ENCODE measurements around the gene DOCK1.

The DOCK1 gene

DNA sequence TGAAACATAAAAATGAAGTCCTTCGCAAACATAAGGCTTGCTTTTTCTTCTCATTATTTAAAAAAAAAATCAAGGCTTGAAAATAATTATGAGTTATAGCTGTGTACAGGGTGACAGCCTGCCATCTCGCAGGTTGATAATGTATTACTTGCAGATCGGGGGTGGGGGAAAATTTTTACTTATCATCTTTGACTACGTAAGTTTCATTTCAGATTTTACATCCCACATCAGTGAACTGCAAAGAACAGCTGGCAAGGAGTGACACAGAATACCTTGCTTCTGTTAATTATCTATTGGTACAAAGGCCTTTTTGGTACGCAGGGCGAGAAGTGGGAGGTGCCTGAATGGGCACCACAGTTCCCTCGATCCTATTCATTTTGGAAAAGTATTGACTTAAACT is 232.2 kb downstream of the DOCK1 start:
- H3K4me1 Mint-ChIP-seq = no peaks in the 10 kb centered on the region
- DNase-seq (ENCODE audit: low spot score in 2 of 2) (no peak), ATAC-seq (no peak)
- no peaks in the 10 kb centered on the region for H3K36me3 Mint-ChIP-seq
- no peak overlapping the region for H3K4me3 Mint-ChIP-seq
- H3K9me3 Mint-ChIP-seq = no peaks in the 10 kb centered on the region
- no peak overlapping the region for H3K27ac Mint-ChIP-seq

DNA sequence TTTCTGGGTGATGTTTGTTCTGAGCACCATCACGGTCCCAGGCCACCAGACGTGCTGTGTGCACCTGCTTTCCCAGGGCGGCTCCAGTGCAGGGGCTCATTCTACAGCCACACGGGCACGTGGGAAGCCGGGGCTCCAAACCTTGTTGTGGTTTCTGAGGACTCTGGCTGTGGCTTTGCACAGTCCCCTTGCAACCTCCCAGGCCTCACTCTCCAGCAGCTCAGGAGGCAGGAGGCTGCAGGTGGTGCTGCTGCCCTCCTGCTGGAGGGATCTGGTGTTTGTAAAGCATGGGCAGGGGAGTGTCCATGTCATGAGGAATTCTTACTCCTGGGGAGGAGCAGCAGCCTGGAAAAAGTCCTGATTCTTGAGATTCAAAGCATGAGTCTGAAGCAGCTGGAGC is 236.9 kb downstream of the DOCK1 start:
- H3K36me3 Mint-ChIP-seq = no peaks in the 10 kb centered on the region
- DNase-seq (ENCODE audit: low spot score in 2 of 2) (no peak), ATAC-seq (peak; percentile 16)
- H3K27ac Mint-ChIP-seq = no peak overlapping the region
- no peaks in the 10 kb centered on the region for H3K9me3 Mint-ChIP-seq
- H3K4me3 Mint-ChIP-seq = no peak overlapping the region
- H3K4me1 Mint-ChIP-seq = no peaks in the 10 kb centered on the region

DNA sequence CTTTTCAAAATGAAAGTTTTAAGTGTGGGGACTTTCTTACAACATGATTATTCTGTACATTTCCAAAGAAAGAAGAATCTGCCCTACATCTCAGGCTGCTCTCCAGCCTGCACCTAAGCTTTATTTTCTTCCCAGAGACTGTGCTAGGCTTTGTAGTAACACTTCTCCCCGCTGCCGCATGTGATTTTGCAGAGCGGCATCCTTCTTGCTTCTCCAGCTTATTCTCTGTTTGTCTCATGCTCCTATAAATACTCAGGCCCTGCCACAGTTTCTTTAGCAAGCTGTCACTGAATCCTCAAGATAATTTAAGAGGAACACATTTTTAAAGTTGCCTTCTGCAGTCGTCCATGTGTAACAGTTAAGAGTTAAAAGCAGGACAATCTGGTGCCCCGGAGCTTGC is 237.6 kb downstream of the DOCK1 start:
- Mint-ChIP-seq H3K36me3 (no peaks in the 10 kb centered on the region), H3K4me3 (no peak overlapping the region), H3K4me1 (no peaks in the 10 kb centered on the region), H3K9me3 (no peaks in the 10 kb centered on the region), H3K27ac (no peak overlapping the region)
- no peak for ATAC-seq
- DNase-seq (ENCODE audit: low spot score in 2 of 2) = no peak

DNA sequence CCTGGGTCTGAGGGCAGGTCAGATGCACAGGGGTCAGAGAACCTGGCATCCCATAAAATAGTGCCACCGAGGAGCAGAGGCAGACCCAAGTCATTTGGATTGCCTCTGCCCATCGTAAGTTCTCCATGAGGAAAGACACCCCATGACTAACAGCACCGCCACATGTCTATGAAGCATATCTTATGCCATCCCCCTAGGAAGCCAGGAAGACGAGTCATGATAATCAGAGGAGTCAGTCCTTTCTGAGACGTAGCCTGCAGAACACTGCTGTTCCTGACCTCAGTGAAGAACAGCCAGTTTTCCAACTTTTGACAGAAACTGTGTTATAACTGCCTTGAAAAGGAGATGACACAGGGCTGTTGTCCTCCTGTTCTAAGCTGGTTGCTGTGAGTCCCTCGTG is 239.9 kb downstream of the DOCK1 start:
- Mint-ChIP-seq H3K9me3 (no peaks in the 10 kb centered on the region), H3K4me1 (no peaks in the 10 kb centered on the region), H3K4me3 (no peak overlapping the region), H3K36me3 (no peaks in the 10 kb centered on the region), H3K27ac (no peak overlapping the region)
- DNase-seq (ENCODE audit: low spot score in 2 of 2) = no peak
- ATAC-seq = no peak

DNA sequence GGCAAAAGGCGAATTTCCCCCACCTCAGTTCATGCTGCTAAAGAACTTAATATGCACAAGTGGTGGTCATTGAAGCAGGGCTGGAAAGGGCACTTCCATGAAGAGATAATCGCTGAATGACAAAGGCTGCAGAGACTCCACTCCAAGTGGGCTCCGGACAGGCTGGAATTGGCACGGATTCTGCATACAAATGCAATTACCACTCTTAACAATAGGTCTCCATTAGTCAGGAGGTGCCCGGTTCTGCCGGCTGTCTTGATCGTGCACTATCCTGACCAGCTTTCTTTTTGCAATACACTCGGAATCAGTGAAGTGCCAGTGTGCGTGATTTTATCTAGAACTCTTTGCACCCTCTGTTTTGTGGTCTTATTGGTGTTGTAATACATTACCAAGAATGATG is 241.4 kb downstream of the DOCK1 start:
- no peak overlapping the region for H3K4me3 Mint-ChIP-seq

DNA sequence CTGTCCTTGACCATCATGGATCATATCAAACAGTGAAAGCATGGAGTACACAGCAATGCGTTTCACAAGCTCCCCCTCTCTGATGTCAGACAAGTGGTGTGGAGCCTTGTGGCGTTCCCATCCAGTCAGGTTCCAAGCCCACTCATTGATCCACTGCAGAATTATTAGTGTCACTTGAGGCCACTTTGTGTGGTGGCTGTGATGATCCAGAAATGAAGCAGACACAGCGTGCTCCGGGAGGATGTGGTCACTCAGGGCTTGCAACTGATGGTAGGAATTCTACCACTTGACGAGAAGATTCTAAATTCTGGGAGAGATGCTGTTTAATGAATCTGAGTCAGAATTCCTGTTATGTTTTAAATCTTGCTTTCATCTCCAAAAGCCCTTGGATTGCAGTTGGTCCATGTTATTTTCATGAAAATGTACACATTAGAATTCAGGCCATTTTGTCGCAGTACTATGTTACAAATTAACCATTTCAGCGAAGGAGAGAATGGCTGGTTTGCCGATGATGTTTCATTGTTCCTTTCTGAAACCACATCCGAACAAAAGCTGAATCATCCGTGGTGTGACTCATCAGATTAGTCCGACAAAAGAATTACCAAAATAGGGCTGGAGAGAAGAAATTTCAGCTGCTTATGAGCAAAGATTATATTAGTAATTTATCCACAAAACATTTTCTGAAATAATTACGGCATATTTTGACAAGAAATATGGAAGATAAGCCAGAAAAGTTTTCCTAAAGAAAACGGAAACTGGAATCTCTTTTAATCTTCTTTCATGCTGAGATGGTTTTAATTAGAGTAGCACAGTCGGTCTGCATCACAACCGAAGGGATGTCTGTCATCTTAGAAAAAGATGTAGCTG is 243.1 kb downstream of the DOCK1 start:
- ATAC-seq (no peak), DNase-seq (ENCODE audit: low spot score in 2 of 2) (no peak)
- no peaks in the 10 kb centered on the region for H3K36me3 Mint-ChIP-seq
- no peak overlapping the region for H3K27ac Mint-ChIP-seq
- no peak overlapping the region for H3K4me3 Mint-ChIP-seq
- no peaks in the 10 kb centered on the region for H3K9me3 Mint-ChIP-seq
- H3K4me1 Mint-ChIP-seq = no peaks in the 10 kb centered on the region

More for the DNA sequence above, 241.4 kb downstream of the DOCK1 start:
- H3K9me3 Mint-ChIP-seq = no peaks in the 10 kb centered on the region
- no peaks in the 10 kb centered on the region for H3K36me3 Mint-ChIP-seq
- no peaks in the 10 kb centered on the region for H3K4me1 Mint-ChIP-seq
- DNase-seq (ENCODE audit: low spot score in 2 of 2) = no peak
- no peak overlapping the region for H3K27ac Mint-ChIP-seq
- no peak for ATAC-seq

DNA sequence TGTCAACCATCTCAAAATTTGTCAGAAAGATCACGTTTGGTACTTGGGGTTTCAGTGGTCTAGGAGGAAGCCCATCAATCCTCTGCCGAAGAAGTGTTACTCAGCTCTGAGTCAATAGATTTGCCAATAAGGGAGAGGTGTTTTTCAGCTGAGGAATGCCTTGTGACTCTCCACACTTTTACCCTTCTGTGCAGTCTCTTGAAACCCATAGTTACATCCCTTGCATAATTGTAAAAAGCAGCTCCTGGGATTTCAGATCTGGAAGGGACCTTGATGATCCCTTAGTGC is 243.6 kb downstream of the DOCK1 start:
- no peak overlapping the region for H3K4me3 Mint-ChIP-seq
- no peaks in the 10 kb centered on the region for H3K4me1 Mint-ChIP-seq
- H3K36me3 Mint-ChIP-seq = no peaks in the 10 kb centered on the region
- DNase-seq (ENCODE audit: low spot score in 2 of 2) (no peak), ATAC-seq (peak; percentile 59)
- no peak overlapping the region for H3K27ac Mint-ChIP-seq
- H3K9me3 Mint-ChIP-seq = no peaks in the 10 kb centered on the region

DNA sequence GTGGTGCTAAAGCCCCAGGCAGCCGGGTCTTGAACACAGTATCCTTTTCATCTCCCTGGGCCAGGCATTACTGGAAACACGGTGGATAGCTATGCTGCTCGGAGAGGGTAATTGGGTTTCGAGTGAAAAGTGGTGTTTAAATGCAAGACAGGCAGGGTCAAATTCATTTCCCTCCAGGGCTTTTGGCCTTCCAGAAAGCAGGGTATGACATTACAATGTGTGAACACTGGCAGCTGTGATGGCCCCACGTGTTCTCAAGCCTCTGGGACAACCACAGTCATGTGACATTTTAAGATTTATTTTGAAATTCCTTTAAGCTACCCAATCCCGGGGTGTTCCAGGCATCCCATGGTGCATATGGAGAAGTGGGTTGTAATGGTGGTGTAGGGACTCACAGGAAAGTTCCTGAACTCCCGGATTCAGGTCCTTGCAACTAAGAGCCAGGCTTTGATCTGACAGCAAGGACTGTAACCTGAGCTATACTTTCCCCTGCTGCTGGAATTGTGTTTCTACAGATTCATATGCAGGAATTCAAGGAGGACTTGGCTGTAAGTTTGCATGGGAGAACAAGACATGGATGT is 244.4 kb downstream of the DOCK1 start:
- no peaks in the 10 kb centered on the region for H3K4me1 Mint-ChIP-seq
- DNase-seq (ENCODE audit: low spot score in 2 of 2) = no peak
- no peaks in the 10 kb centered on the region for H3K36me3 Mint-ChIP-seq
- no peaks in the 10 kb centered on the region for H3K9me3 Mint-ChIP-seq
- ATAC-seq = no peak
- no peak overlapping the region for H3K27ac Mint-ChIP-seq
- no peak overlapping the region for H3K4me3 Mint-ChIP-seq

DNA sequence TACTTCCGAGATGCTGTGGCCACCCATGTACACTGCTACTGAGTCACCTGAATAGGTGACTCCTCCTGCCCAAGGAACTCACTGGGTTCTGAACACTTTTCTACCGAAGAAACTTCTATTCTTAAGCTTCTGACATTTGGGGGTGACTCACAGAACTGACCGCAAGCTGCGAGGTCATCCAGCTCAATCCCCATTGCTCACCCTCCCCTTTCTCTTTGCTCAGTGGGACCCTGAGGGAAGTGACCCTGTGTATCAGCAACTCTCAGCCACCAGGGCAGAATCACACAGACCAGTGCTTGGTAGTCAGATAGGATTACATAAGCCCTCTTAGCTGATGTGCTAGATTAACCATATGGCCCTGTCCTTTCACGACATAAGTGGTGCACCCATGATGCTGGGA is 244.9 kb downstream of the DOCK1 start:
- Mint-ChIP-seq H3K4me1 (no peaks in the 10 kb centered on the region), H3K36me3 (no peaks in the 10 kb centered on the region), H3K9me3 (no peaks in the 10 kb centered on the region), H3K4me3 (no peak overlapping the region), H3K27ac (no peak overlapping the region)
- no peak for DNase-seq (ENCODE audit: low spot score in 2 of 2)
- ATAC-seq = peak; percentile 23

DNA sequence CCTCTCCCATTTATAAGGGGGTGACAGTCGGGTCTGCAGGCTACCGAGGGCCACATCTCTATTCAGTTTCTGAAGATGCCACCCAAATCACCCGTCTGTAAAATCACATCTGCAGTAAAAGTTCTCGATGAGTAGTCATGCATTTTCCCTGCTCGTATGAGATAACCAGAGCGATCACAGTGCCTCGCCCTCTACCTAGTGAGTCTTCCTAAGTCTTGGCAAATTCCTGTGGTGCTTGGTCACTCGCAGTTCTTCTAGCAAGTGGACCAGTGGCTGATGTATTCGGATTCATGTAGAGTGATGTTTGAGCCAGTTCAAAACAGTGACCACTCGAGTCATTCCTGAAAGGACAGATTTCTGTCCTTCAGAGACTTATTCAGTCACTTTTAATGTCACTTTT is 246.3 kb downstream of the DOCK1 start:
- no peaks in the 10 kb centered on the region for H3K36me3 Mint-ChIP-seq
- no peaks in the 10 kb centered on the region for H3K4me1 Mint-ChIP-seq
- ATAC-seq (no peak), DNase-seq (ENCODE audit: low spot score in 2 of 2) (no peak)
- no peaks in the 10 kb centered on the region for H3K9me3 Mint-ChIP-seq
- H3K4me3 Mint-ChIP-seq = no peak overlapping the region
- H3K27ac Mint-ChIP-seq = no peak overlapping the region

DNA sequence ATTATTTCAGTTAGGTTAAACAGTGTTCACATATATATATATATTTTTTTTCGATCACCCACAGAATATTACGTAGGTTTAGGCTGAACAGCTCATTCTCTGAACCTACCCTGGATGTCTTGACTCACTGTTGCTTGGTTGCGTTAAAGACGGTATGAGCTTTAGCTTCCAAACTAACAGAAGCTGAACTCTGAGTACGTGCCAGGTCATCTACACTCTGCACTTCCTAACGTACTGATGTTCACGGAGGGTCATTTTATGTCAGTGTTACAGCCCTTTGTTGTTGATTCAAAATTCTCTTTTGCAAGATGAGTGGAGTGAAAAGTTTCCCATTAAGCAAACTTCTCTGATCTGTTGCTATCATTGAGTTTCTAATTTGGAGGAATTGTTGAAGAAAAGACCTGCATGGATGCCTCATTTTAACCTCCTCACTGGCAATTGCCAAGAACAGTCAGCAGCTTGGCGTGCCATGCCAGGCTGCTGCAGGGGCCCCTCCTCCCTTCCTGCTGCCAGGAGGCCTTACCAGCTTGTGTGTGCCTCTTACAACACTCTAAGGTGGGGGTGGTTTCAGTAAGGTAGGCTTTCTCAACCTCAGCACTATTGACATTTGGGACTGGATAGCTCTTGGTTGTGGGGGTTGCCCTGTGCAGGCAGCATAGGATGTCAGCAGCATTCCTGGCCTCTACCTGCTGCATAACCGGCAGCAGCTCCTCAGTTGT is 246.9 kb downstream of the DOCK1 start:
- Mint-ChIP-seq H3K36me3 (no peaks in the 10 kb centered on the region), H3K9me3 (no peaks in the 10 kb centered on the region), H3K4me3 (no peak overlapping the region), H3K4me1 (no peaks in the 10 kb centered on the region), H3K27ac (no peak overlapping the region)
- ATAC-seq (no peak), DNase-seq (ENCODE audit: low spot score in 2 of 2) (no peak)

DNA sequence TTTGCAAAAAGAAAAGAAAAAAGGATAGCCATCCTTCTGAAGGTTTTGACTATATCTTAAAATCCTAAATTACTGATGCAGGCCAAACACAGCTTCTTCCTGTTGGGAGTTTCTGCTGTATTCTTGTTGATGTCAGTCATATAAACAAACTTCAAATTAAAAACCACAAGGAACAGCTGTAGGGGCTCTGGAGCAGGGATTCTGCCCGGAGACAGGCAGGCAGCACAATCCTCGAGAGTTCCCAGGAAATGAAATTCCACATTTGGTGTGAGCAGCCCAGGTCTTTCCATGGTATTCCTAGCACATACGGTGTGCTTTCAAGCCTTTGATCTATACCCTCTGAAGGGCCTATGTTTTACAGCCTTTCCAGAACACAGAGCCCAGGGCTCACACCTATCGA is 248.0 kb downstream of the DOCK1 start:
- Mint-ChIP-seq H3K4me3 (no peak overlapping the region), H3K9me3 (no peaks in the 10 kb centered on the region), H3K4me1 (no peaks in the 10 kb centered on the region), H3K36me3 (no peaks in the 10 kb centered on the region), H3K27ac (no peak overlapping the region)
- ATAC-seq (no peak), DNase-seq (ENCODE audit: low spot score in 2 of 2) (no peak)

DNA sequence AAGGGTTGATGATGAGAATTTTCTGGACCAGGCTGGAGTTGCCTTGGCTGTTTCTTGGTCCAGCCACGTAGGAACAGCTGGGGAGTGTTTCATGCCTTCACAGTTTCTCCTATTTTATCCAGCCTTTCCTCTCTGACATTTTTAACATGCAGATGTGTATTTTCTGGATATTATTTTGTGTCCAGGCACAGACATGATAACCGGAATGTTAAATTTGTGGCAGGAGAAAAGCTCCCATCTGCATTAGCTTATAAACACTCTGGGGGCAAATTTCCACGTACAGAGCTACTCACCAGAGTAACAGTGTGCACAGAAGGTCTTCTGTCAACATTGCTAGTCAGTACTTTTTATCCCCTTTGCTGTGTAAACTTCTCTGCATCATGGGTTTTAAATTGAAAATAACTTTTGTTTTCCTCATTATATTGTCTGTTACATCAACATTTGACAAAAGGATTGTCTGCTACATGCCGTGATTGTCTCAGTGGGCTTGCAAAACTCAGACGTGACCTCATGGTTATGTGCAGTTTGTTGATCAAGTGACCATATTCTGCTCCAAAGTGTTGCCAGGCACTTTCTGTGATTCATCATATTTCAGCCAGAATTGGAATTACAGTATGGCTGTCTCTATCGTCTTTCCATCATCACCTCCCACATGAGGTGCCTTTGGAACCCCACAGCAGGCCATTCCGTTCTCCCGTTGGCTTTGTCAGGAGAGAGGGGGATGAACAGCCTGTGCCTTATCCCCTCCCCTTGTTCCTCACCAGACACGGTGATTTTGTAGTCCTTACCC is 249.8 kb downstream of the DOCK1 start:
- H3K4me1 Mint-ChIP-seq = no peaks in the 10 kb centered on the region
- no peak overlapping the region for H3K27ac Mint-ChIP-seq
- no peak overlapping the region for H3K4me3 Mint-ChIP-seq
- no peak for DNase-seq (ENCODE audit: low spot score in 2 of 2)
- H3K36me3 Mint-ChIP-seq = no peaks in the 10 kb centered on the region
- ATAC-seq = no peak
- H3K9me3 Mint-ChIP-seq = no peaks in the 10 kb centered on the region

DNA sequence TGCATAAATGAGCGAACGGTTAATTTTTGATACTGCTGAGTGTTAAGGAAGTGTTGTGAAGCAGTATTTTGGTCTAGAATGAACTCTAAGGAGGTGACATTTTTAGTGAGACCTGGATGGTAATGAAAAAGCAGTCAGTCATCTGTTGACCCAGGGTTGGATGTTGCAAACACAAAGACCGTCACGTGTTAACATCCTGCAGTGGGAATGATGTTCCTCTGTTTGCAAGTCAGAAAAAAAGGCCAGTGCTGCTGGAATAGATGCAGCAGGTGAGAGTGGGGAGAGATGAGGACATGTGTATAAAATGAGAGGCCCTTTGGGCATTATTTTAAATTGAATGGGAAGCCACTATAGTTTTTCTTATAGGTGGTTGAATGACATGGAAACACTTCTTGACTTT is 251.9 kb downstream of the DOCK1 start:
- H3K9me3 Mint-ChIP-seq = no peaks in the 10 kb centered on the region
- H3K27ac Mint-ChIP-seq = no peak overlapping the region

DNA sequence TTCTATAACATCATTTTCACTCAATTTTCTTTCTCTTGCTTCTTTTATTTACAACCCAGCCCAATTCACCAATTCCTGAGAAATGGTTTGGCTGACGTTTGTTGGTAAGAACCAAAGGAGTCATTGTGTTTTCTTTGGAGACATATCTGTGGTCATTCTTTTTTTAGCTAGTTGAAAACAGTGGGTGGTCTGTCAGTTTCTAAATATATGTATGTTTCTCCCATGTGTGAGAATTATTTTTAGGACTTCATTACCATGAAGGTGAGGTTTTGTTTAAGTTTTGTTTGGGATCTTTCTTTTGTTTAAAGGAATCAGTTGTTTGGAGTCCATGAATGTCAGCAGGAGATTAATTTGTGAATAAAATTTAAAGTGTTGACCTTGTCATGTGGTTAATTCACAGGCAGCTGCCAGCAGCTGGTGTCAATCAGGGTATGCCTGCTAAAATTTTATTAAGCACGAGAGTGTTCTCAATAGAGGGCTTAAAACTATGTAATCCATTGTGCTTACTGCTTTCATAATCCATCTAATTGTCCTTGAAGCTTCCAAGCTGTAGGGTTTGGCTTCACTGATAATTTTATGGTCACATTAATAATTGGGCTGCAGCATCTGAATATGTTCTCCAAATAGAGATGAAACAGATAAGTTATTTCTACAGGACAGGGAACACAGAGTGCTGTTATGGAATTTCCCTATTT is 252.4 kb downstream of the DOCK1 start:
- H3K4me3 Mint-ChIP-seq = no peak overlapping the region
- H3K27ac Mint-ChIP-seq = no peak overlapping the region
- no peaks in the 10 kb centered on the region for H3K4me1 Mint-ChIP-seq
- no peaks in the 10 kb centered on the region for H3K36me3 Mint-ChIP-seq
- no peak for ATAC-seq
- no peak for DNase-seq (ENCODE audit: low spot score in 2 of 2)
- H3K9me3 Mint-ChIP-seq = no peaks in the 10 kb centered on the region

More for the DNA sequence above, 251.9 kb downstream of the DOCK1 start:
- Mint-ChIP-seq H3K4me3 (no peak overlapping the region), H3K36me3 (no peaks in the 10 kb centered on the region), H3K4me1 (no peaks in the 10 kb centered on the region)
- ATAC-seq (no peak), DNase-seq (ENCODE audit: low spot score in 2 of 2) (no peak)
